Body of pancreas (tissue), 4 donors: Measurements from ENCODE around the gene RLBP1.

ENCODE experiments used
- CTCF ChIP-seq, 7 experiments: fragments of 450-650 bp in 4 of 7; fragments of 200-600 bp in 3 of 7; sonication (generic) in 3 of 7; IDR thresholded peaks; one replicate each; pipeline ENCODE4 v1.5.1; 2016 to 2019; ENCODE audit warnings: antibody characterized with exemption in 7 of 7
- POLR2A ChIP-seq, 3 donors: fragments of 450-650 bp; IDR thresholded peaks; one replicate each; pipeline ENCODE4 v1.6.1; 2016; ENCODE audit warnings: antibody characterized with exemption in 3 of 3, mild to moderate bottlenecking in 2 of 3

DNA sequence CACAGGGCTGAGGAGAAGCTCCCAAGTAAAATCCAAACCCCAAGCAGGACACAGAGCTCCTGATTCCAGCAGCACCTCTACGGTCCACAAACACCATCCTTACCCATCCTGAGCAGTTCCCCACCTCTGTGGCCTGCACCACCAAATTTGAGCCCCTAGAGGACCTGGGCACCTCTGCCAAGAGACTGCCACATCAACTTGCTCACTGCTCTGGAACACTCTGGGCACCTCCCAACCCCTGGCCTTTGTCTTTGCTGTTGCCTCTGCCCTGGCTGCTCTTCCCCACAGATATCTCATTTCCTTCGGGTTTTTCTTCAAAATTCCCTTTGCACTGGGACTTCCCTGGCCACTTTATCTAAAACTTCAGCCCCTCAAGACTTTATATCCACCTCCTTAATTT lies 5.8 kb downstream of the RLBP1 start:
- TF ChIP-seq POLR2A (IDR thresholded peaks at IDR 0.05), result no peak
- TF ChIP-seq CTCF (IDR thresholded peaks at IDR 0.05), result no peak
